ENCODE measurements around the gene PLXNB2. TPM values are rescaled to one million over a fixed set of nuclear protein-coding genes. Genes with fewer than 3 reads are reported as not detected.

The PLXNB2 gene
- total RNA-seq, 1 experiment from 2014 or later = 52.5 TPM

DNA sequence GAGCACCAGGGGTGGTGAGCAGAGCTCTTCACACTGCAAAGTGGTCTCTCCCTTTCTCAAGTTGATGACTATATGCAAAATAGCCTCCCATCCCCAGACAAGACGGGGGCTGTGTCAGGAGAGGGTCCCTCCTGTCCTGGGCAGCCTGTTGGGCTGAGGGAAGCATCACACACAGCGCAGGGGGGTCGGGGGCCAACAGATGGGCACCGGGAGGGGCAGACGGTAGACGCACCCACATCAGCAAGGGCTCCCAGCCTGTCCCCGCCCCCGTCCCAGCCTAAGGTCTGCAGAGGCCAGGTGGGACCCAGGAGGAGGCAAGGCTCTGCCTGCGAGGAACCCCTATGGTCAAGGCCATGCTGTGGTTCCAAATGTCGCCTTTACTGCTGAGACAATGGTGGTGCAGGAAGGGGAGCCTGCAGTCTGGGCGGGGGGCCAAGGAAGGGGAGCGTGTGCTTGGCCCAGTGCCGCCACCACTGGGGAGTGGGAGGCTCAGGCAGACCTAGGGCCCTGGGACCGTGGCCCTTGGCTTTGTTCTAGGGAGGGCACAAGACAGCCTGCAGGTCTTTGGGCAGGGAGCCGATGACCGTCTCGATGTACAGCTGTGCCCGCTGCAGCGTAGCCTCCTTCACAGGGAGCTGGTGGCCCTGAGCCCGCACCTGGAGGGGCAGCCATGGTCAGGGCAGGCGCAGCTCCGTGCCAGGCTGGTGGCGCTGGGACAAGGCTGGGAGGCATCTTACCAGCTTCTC is 4.3 kb upstream of the PLXNB2 start:
- DNase-seq (ENCODE audit: extremely low read depth, low read depth) = no peak

DNA sequence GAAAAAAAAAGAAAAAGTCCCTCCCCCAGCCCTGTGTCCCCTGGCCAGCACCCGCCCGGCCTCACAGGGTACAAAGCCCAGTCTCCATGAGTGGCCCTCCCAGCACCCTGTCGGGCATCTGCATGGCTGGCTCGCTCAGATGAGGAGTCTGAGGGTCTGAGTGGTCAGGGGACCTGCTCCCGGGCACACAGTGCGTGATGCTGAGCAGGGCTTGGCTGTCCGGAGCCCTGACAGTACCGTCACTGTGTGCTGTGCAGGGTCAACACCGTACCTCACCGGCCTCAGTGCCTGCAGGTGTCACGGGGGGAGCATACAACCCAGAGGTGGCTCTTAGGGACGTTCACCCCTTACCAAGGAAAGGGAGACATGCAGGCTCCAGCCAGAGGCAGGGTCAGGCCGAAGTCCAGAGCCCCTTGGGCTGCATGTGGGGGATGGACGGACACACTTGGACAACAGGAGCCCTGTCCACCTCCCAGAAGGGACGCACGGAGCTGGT is 3.6 kb upstream of the PLXNB2 start:
- no peak for DNase-seq (ENCODE audit: extremely low read depth, low read depth)

DNA sequence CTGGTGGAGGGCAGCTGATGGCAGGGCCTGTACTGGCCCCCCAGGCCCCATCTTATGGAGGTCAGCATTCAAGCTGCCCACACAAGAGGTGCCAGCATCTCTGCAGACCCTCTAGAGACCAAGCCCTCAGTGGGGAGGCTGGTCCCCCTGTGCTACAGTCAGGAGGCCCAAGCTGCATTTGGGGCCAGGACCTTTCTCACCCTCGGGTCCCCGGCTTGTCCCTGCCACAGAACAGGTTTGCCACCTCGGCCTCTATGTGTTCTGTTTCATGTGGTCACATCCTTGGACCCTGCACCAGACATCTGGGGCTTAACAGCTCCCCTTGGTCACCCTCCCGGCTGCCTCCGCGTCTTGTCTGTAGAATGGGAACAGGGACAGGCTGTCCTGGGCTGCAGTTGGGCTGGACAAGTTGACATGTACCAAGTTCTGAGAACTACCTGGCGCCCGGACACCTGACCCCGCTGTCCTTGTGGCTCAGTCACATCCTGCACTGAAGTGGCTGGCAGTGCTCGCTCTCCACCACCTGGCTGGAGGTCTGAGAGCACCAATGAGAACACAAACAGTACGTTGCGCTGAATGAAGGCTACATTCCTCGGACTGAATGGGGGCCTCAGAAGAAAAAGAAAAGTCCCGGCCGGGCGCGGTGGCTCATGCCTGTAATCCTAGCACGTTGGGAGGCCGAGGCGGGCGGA is 2.7 kb upstream of the PLXNB2 start:
- DNase-seq (ENCODE audit: extremely low read depth, low read depth) = no peak

DNA sequence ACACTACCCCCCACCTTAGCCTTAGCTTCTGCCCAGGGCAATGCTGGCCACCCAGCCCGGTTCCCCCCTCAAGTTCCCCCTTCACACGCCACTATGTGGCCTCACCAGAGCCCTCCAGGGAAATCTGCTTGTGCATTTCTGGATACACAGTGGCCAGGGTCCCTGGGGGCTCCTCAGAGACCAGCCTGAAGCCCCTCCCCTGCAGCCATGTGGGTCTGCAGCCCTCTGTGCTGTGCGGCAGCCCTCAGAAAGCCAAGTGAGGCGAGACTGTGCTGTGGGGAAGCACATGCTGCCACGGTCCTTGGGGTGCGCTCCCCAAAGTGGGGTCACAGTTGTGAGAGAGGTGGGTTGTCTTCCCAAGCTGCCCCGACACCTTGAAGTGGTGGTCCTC is 2.1 kb upstream of the PLXNB2 start:
- no peak for DNase-seq (ENCODE audit: extremely low read depth, low read depth)

DNA sequence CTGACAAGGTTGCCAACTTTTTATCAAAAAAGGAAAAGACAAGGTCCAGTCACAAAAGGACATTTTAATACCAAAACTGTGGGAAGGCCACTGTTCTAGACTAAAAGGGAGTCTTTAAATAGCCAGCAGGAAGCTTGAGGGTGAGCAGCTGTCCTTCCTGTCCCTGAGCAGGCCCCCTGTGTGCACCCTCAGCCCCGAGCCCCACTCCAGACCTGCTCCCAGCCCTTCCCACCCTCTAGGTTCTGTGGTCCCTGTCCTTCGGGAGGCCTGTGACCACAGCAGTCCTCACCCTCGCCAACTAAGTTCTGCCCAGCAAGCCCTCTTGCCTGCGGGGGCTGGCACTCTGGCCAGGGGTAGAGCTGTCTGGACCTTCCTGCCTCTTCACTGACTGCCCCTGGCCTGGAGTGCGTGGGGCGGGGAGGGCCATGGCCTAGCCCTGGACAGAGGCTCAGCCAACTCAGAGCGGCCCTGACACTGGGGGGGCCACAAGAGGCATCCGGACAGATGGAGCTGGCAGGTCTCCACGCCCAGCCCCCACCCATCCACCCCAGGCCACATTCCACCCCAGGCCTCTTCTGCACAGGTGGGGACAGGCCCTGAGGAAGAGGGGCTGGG is 1.6 kb upstream of the PLXNB2 start:
- DNase-seq (ENCODE audit: extremely low read depth, low read depth) = no peak

DNA sequence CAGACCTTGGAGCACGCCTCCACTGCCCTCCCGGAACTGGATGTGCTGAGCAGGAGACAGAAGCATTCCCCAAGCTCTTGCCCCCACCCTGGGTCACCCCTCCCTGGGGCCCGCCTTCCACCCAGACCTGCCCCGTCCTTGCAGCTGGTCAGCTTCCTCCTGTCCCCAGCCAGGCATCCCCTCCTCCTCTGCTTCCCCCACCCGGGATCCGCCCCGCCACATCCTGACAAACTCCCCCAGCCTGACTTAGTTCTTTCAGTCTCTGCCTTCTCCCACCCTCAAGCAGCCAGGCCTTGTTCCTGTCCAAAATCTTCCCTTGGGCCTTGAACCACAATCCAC is 1.1 kb upstream of the PLXNB2 start:
- DNase-seq (ENCODE audit: extremely low read depth, low read depth) = no peak

DNA sequence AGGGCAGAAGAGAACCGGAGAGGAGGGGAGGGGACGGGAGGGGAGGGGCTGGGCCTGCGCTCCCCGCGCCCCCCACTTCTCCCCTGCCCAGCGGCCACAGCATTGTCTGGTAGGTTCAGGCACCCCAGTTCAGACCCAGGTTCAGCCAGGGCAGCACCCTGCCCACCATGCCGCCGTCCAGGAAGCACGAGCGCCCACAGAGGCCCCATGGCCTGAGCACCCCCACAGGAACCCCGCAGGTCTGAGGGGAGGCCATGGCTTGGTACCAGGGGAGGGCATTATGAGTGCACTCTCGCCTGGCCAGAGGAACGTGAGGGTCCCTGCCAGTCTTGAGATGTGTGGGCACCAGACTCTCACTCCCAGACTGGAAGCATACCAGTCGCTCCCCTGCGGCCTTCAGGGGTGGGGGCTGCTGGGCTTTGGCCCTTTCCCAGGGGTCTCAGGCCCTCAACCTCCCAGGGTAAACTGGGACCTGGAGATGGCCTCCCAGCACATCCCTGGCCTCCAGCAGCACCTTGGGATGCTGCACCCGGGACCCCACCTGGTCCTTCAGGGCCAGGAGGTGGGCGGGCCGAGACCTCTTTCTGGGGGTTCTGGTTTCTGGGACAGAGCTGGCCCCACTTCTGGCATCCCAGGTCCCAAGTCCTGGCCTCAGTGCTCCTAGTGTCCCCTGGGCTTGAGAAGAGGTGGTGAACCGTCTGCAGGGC is 597 bp upstream of the PLXNB2 start:
- DNase-seq (ENCODE audit: extremely low read depth, low read depth) = no peak

DNA sequence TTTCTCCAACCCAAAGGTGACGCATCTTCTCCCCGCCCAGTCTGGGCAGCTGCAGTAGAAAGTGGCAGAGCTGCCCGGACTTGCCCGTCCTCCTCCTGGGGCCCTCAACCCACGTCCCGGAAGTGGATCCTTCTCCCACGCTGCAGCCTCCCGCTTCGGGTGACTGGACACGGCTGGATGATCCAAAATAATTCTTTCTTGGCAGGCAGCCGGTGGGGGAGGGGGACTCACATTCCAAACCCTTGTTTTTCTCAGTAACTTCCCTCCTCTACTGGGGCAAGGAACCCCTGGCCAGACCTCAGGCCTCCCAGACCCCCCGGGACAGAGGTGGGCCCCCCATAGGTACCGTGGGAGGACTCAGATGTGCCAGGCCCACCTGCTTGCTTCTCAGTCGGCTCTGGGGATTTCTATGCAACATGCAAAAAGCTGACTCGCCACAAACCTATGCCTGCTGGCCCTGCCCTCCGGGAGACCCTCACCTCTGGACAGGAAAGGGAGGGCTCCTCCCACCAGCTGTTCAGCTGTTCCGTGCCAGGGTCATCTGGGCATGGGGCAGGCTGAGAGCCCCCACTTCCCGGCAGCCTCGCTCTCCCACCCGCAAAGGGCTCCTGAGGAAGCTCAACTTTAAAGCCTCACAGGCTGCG is 1.4 kb downstream of the PLXNB2 start:
- peak; percentile 59 for DNase-seq (ENCODE audit: extremely low read depth, low read depth)

DNA sequence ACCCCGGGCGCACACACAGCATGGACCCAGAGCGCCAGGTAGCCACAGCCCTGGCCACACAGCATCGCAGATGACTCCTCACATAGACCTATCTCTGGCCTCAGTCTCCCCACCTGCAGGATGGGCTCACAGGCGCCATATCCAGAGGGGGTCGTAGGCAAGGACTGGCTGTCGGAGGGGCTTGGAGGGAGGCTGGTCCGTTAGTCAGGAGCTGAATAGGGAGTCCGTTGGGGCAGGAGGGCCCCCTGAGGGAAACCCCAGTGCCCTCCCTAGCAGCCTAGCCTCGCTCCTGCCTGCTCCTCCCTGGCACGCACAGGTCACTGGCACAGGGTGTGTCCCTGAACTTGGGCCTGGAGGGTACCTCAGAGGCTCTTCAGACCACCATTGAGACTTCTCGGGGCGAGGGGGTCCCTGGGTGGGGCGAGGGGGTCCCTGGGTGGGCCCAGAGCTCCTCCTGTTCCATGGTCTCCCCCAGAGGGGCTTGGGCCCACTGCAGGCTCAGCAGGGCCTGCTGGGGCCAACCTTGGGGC is 2.0 kb downstream of the PLXNB2 start:
- DNase-seq (ENCODE audit: extremely low read depth, low read depth) = no peak

DNA sequence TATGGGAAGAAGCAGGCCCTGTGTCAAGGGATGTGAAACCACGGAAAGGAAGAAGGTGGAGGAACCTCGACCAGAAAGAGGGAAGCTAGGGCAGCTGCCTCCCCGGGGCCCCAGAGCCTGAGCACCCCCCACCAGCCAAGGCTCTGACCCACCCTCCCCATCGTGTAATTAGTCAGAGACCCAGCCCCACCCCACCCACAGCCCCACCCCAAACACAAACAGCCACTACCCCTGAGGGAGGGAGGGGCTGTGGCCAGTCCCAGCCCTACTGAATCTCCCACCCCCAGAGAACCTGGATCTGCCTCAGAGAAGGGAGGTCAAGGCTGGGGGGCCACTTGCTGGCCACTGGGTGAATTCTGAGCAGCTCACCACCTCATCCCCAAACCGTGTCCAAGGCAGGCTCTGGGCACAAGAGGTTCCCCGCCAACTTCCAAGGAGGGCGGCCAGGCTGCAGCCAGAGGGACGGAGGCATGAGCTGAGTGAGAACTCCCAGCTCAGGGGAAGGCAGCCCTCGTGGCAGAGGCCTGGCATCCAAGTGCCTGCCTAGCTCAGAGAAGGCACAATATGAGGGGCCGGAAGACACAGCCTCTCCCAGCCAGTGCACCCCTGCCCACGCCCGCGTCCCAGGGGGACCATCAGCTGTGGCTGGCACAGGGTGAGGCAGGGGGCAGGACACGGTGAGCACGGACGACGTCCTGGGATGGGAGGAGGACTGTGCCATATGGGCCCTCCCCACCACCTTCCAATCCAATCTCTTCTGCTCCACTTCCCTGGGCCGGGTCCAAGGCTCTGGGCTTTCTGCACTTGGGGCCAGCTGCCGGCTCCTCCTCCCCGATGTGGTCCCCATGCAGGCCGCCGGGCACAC is 2.7 kb downstream of the PLXNB2 start:
- no peak for DNase-seq (ENCODE audit: extremely low read depth, low read depth)

DNA sequence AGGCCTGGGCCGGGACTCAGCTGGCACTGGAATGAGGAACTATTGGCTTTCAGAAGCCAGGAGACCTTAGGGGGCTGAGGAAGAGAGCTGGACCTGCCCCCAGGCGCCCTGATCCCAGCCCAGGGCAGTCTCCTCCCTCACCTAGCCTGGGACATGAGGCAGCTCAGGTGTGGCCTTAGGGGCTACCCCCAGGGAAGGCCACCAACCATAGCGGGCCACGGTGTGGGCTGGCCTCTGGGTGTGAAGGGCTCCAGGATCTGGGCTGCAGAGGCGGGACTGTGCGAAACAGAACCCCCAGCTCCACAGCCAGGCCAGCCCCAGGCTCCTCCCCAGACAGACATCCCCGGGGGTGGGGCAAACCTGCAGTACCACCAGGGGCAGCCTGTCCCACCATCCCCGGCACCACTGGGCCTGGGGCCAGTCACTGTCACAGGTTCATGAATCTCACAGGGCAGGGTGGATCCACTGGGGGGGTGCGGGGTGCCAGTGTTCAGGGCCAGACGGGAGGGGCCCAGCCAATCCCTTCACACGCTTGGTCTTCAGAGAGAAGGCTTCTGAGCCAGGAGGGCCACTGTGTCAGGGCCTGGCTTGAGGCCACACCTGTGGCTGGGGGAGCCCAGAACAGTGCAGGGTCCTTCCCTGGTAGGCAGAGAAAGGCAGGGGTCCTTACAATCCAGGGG is 3.5 kb downstream of the PLXNB2 start:
- no peak for DNase-seq (ENCODE audit: extremely low read depth, low read depth)

DNA sequence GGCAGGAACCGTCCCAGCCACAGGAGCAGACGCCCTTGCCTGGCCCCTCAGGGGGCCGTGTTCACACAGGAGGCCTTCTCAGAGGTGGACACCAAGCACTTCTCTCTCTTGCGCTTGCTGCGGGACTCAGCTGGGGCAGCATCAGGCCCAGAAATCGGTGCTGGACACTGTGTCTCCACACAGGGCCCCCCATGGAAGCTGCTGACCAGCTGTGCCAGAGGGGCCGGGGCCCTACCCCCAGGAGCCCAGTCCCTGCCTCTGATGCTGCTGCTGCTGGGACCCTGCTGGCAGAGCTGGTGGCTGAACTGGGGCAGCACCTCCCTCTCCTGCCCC is 4.0 kb downstream of the PLXNB2 start:
- DNase-seq (ENCODE audit: extremely low read depth, low read depth) = no peak

DNA sequence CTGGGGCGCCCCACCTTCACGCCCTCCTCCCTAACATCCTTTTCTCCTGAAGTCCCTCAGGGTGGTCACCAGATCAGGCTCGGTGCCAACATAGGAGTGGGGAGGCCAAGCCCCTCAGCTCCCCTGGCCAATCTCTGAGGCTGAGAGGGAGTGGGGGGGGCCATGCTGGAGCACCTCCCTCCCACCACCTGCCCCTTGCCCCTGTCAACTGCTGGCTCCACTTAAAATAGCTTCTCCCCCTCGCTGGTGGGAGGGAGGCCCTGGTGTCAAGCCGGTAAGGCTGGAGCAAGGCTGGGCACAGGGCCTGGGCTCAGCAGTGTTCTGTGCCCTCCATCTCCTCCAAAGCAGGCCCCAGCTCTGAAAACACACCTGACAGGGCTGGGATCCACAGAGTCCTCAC is 4.9 kb downstream of the PLXNB2 start:
- DNase-seq (ENCODE audit: extremely low read depth, low read depth) = no peak

DNA sequence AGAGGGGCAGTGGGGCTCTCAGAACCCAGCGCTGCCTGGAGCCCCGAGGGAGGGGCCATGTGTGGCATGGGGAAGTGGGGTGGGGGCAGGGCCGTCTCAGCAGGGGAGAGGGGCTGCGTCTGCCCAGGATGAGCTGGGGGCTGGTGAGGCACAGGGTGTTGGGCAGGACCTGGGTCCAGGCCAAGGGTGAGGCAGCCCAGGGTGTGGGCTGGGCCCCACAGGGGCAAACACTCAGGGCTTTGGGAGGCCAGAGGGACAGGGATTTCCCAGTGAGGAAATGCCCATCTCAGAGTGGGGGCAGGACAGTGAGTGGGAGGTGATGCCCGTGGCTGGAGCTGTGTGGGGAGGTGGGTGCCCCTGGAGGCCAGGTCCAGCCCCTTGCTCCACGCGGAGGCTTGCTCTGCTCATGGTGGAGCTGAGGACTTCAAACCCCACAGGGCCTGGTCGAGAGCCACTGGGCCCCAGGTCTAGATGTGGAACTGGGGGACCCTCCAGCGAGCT is 5.4 kb downstream of the PLXNB2 start:
- no peak for DNase-seq (ENCODE audit: extremely low read depth, low read depth)

DNA sequence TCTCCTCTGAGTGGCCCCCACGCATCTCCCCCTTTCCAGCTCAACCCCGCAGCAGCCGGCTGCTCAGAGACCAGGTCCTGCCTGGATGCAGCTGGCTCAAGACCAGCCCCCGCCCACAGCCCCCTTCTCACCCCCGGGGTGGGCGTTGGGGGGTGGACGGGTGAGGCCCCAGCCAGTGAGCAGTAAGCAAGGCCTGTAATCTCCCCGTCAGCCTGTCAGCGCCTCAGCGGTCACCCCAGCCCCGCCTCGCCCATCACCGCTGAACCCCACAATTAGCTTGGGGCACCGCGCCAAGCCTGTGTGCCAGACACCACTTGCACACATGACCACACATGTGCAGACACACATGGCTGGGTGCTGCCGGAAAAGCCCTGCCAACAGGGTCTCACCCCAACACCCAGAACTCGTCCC is 5.9 kb downstream of the PLXNB2 start:
- DNase-seq (ENCODE audit: extremely low read depth, low read depth) = no peak

DNA sequence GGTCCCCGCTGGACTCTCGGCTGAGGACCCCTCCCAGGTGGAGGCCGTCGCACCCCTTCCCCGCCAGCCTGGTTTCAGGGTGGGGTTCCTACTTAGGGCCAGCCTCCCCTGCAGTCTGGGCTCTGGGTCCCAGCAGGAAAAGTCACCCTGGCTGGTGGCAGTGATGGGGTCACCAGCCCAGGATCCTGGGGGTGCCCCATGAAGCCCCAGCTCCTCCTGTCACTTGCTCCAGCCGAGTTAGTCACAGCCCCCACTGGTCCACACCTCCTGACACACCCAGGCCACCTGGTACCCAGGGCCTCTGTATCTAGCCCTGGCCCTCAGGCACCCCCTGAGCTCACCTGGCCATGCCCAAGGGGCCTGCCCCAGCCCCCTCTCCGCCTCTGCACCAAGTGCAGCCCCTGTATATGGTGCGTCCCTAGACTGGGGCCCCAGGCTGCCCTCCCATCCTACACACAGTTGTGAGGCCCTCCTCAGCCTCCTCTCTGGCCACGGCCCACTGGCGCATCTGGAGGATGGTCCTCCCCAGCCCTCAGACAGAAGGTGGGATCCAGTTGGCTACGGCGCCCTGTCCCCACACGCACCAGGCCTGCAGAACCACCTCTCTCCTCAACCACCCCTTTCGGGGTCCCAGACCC is 6.7 kb downstream of the PLXNB2 start:
- DNase-seq (ENCODE audit: extremely low read depth, low read depth) = no peak

DNA sequence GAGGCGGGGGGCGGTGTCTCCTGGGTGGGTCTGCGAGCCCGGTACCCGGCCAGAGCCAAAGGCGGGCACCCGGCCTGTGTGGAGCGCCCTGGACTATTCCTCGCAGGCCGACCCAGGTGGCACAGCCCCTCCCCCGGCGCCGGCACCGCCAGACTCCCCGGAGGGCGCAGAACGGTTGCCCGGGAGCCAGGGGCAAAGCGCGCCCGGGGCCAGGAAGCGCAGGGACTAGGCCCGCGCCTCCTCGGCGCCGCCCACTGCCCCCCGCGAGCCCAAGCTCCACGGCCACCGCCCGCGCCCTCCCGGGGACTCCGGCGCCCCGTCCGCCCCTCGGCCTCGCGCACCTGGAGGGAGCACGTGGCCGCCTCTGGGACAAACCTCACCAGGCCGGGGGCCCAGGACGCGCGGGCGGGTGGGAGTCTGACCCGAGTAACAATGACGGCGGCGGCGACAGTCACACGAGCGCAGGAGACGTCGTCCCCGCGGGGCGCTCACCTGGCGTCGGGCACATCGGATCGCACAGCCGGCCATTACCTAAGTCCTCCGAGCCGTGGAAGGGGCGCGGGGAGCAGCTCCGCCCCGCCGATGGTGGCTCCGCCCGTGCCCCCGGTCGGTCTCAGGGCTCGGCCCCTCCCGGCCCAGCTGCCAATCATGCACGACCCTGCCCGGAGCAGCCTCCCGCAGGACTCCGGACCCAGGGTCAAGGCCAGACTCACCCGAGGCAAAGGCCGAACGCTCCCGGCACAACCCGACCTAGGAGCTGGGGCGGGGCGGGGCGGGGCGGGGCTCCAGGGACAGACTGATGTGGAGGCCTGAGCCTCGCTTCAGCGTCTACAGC is 7.4 kb downstream of the PLXNB2 start:
- DNase-seq (ENCODE audit: extremely low read depth, low read depth) = no peak
